ENCODE data around the gene C6orf132.
"Not testable (repeated sequence)": the region's sequence is repeated elsewhere in the genome, so short reads cannot be mapped to it uniquely, and the experiment has no call there.

Gene C6orf132

GRCh38 chr6:42154461-42155209, 12.2 kb upstream of the C6orf132 start:
- no peak for DNase-seq (ENCODE audit: low read depth)
- H3K4me3 ChIP-seq (ENCODE audit: control insufficient read depth, low read depth, low read length): no peak overlapping the region
- no peak for TF ChIP-seq CTCF (IDR thresholded peaks at IDR 0.05; ENCODE audit: control insufficient read depth, insufficient read depth, low read depth, low read length, missing control alignments)

- H3K4me3 ChIP-seq (ENCODE audit: control insufficient read depth, low read depth, low read length): no peak overlapping the region
- no peak for DNase-seq (ENCODE audit: low read depth)
- TF ChIP-seq CTCF (IDR thresholded peaks at IDR 0.05; ENCODE audit: control insufficient read depth, insufficient read depth, low read depth, low read length, missing control alignments): no peak
These were observed 11.5 kb upstream of the C6orf132 start for GRCh38 chr6:42153921-42154320.

GRCh38 chr6:42152528-42153213, 10.3 kb upstream of the C6orf132 start:
- not testable (repeated sequence) for H3K4me3 ChIP-seq (ENCODE audit: control insufficient read depth, low read depth, low read length); DNase-seq (ENCODE audit: low read depth)

- DNase-seq (ENCODE audit: low read depth): no peak
- no peak overlapping the region for H3K4me3 ChIP-seq (ENCODE audit: control insufficient read depth, low read depth, low read length)
- no peak for TF ChIP-seq CTCF (IDR thresholded peaks at IDR 0.05; ENCODE audit: control insufficient read depth, insufficient read depth, low read depth, low read length, missing control alignments)
These were observed 9.6 kb upstream of the C6orf132 start for GRCh38 chr6:42152024-42152423.

- H3K4me3 ChIP-seq (ENCODE audit: control insufficient read depth, low read depth, low read length): no peak overlapping the region
- TF ChIP-seq CTCF (IDR thresholded peaks at IDR 0.05; ENCODE audit: control insufficient read depth, insufficient read depth, low read depth, low read length, missing control alignments): no peak
- no peak for DNase-seq (ENCODE audit: low read depth)
These were observed 7.8 kb upstream of the C6orf132 start for GRCh38 chr6:42150254-42150653.

GRCh38 chr6:42148058-42148457, 5.6 kb upstream of the C6orf132 start:
- no peak for TF ChIP-seq CTCF (IDR thresholded peaks at IDR 0.05; ENCODE audit: control insufficient read depth, insufficient read depth, low read depth, low read length, missing control alignments)
- H3K4me3 ChIP-seq (ENCODE audit: control insufficient read depth, low read depth, low read length): no peak overlapping the region
- DNase-seq (ENCODE audit: low read depth): no peak

- TF ChIP-seq CTCF (IDR thresholded peaks at IDR 0.05; ENCODE audit: control insufficient read depth, insufficient read depth, low read depth, low read length, missing control alignments): no peak
- no peak overlapping the region for H3K4me3 ChIP-seq (ENCODE audit: control insufficient read depth, low read depth, low read length)
- no peak for DNase-seq (ENCODE audit: low read depth)
These were observed 4.7 kb upstream of the C6orf132 start for GRCh38 chr6:42147138-42147562.
